ENCODE measurements around the gene IFT43. TPM values are rescaled to one million over a fixed set of nuclear protein-coding genes. Genes with fewer than 3 reads are reported as not detected.

Gene IFT43
- polyA plus RNA-seq, 1 of the 3 experiments (the other 2 are of a cell fraction), result 78.8 TPM

DNA sequence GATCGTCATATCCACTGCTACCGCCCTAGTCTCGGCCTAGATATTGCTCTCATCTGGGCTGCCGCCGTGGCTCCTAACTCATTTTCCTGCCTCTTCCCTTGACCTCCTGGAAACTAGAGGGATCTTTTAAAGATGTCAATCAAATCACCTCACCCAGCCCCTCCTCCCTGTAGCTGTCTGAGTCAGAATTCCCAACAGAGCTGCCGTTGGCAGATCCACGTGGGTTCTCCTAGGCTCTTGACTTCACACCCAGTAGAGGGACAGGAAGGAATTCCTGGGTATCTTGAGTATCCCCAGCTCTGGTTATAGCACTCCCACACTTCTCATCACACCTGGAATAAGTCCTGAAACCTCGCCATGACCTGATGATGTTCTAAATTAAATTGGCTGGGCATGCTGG lies 15.7 kb upstream of the IFT43 start:
- TF ChIP-seq, protein P1, sequence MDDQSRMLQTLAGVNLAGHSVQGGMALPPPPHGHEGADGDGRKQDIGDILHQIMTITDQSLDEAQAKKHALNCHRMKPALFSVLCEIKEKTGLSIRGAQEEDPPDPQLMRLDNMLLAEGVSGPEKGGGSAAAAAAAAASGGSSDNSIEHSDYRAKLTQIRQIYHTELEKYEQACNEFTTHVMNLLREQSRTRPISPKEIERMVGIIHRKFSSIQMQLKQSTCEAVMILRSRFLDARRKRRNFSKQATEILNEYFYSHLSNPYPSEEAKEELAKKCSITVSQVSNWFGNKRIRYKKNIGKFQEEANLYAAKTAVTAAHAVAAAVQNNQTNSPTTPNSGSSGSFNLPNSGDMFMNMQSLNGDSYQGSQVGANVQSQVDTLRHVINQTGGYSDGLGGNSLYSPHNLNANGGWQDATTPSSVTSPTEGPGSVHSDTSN (IDR thresholded peaks at IDR 0.05), result no peak
- TF ChIP-seq, protein P2, sequence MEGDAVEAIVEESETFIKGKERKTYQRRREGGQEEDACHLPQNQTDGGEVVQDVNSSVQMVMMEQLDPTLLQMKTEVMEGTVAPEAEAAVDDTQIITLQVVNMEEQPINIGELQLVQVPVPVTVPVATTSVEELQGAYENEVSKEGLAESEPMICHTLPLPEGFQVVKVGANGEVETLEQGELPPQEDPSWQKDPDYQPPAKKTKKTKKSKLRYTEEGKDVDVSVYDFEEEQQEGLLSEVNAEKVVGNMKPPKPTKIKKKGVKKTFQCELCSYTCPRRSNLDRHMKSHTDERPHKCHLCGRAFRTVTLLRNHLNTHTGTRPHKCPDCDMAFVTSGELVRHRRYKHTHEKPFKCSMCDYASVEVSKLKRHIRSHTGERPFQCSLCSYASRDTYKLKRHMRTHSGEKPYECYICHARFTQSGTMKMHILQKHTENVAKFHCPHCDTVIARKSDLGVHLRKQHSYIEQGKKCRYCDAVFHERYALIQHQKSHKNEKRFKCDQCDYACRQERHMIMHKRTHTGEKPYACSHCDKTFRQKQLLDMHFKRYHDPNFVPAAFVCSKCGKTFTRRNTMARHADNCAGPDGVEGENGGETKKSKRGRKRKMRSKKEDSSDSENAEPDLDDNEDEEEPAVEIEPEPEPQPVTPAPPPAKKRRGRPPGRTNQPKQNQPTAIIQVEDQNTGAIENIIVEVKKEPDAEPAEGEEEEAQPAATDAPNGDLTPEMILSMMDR (IDR thresholded peaks at IDR 0.05), result no peak
- TF ChIP-seq MXI1 (IDR thresholded peaks at IDR 0.05; ENCODE audit: low read depth, low read length) (no peak), RCOR1 (IDR thresholded peaks at IDR 0.05; ENCODE audit: low read length) (no peak), EP300 (IDR thresholded peaks at IDR 0.05; ENCODE audit: borderline replicate concordance in 1 of 2, low read depth in 1 of 2, low read length in 1 of 2) (no peak), GABPA (IDR thresholded peaks at IDR 0.05; ENCODE audit: low read depth) (no peak), RFX5 (IDR thresholded peaks at IDR 0.05; ENCODE audit: low read length) (no peak), CHD2 (IDR thresholded peaks at IDR 0.05; ENCODE audit: low read length, partially characterized antibody) (no peak), TAF1 (IDR thresholded peaks at IDR 0.05; ENCODE audit: borderline replicate concordance, low read depth, low read length) (no peak), FOXM1 (IDR thresholded peaks at IDR 0.05; ENCODE audit: low read depth) (no peak), RAD21 (IDR thresholded peaks at IDR 0.05; ENCODE audit: low read length) (no peak), TEAD4 (IDR thresholded peaks at IDR 0.05; ENCODE audit: borderline replicate concordance, insufficient read depth) (no peak), POLR2AphosphoS5 (IDR thresholded peaks at IDR 0.05; ENCODE audit: low read depth, low read length) (no peak), MEF2A (IDR thresholded peaks at IDR 0.05; ENCODE audit: borderline replicate concordance, low read depth) (no peak), EZH2phosphoT487 (IDR thresholded peaks at IDR 0.05; ENCODE audit: borderline replicate concordance, low read depth) (no peak)
- TF ChIP-seq, protein P3, sequence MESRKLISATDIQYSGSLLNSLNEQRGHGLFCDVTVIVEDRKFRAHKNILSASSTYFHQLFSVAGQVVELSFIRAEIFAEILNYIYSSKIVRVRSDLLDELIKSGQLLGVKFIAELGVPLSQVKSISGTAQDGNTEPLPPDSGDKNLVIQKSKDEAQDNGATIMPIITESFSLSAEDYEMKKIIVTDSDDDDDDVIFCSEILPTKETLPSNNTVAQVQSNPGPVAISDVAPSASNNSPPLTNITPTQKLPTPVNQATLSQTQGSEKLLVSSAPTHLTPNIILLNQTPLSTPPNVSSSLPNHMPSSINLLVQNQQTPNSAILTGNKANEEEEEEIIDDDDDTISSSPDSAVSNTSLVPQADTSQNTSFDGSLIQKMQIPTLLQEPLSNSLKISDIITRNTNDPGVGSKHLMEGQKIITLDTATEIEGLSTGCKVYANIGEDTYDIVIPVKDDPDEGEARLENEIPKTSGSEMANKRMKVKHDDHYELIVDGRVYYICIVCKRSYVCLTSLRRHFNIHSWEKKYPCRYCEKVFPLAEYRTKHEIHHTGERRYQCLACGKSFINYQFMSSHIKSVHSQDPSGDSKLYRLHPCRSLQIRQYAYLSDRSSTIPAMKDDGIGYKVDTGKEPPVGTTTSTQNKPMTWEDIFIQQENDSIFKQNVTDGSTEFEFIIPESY (IDR thresholded peaks at IDR 0.05; ENCODE audit: borderline replicate concordance, low read depth), result no peak
- TF ChIP-seq, protein P4, sequence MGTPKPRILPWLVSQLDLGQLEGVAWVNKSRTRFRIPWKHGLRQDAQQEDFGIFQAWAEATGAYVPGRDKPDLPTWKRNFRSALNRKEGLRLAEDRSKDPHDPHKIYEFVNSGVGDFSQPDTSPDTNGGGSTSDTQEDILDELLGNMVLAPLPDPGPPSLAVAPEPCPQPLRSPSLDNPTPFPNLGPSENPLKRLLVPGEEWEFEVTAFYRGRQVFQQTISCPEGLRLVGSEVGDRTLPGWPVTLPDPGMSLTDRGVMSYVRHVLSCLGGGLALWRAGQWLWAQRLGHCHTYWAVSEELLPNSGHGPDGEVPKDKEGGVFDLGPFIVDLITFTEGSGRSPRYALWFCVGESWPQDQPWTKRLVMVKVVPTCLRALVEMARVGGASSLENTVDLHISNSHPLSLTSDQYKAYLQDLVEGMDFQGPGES (IDR thresholded peaks at IDR 0.05; ENCODE audit: low read depth, low read length), result no peak
- TF ChIP-seq, protein P5, sequence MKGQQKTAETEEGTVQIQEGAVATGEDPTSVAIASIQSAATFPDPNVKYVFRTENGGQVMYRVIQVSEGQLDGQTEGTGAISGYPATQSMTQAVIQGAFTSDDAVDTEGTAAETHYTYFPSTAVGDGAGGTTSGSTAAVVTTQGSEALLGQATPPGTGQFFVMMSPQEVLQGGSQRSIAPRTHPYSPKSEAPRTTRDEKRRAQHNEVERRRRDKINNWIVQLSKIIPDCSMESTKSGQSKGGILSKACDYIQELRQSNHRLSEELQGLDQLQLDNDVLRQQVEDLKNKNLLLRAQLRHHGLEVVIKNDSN (IDR thresholded peaks at IDR 0.05; ENCODE audit: borderline replicate concordance, low read depth), result no peak

More for the DNA sequence above, 15.7 kb upstream of the IFT43 start:
- 79% methylated on average over 8 of the region's 8 CpGs for WGBS (ENCODE audit: low lambda C conversion rate)
- ChIA-PET CTCF (interaction anchor here (0.7 to 19.6 kb wide), 8 partner anchors 11 to 261 kb away, joined by 3 to 550 read pairs (median 3); partner anchors contain the start of gene TGFB3), POLR2A (no interaction called here)
- Histone ChIP-seq H3F3A (replicated peaks; ENCODE audit: insufficient read depth) (no peaks in the 10 kb centered on the region), H3K9ac (no peak overlapping the region), H3K4me2 (no peak overlapping the region), H2AFZ (ENCODE audit: low read depth) (no peak overlapping the region), H3K9me2 (no peaks in the 10 kb centered on the region), H3K9me3 (no peaks in the 10 kb centered on the region), H3K27me3 (ENCODE audit: insufficient read depth) (no peaks in the 10 kb centered on the region), H4K20me1 (ENCODE audit: insufficient read depth) (no peaks in the 10 kb centered on the region), H3K27ac (ENCODE audit: low read depth in 2 of 2, low read length in 1 of 2) (no peak overlapping the region), H3K36me3 (replicated peaks in 1 of 2; ENCODE audit: control insufficient read depth in 1 of 2, insufficient read depth in 2 of 2, low read length in 1 of 2) (peaks cover 0 to 2% of the 10 kb centered on the region in 2 experiments), H3K79me2 (ENCODE audit: insufficient read depth) (no peaks in the 10 kb centered on the region), H3K4me1 (ENCODE audit: control insufficient read depth in 1 of 2, insufficient read depth in 2 of 2, low read depth in 1 of 2, low read length in 1 of 2) (peaks cover 0 to 25% of the 10 kb centered on the region in 2 experiments; a peak in 2 of 4 replicates), H3K4me3 (ENCODE audit: low read depth in 2 of 2, low read length in 1 of 2) (no peak overlapping the region)
- DNase-seq, result no peak

Measured in SK-N-SH (cell line).